Measurements from ENCODE around the gene HAPLN1.

HAPLN1 gene

DNA sequence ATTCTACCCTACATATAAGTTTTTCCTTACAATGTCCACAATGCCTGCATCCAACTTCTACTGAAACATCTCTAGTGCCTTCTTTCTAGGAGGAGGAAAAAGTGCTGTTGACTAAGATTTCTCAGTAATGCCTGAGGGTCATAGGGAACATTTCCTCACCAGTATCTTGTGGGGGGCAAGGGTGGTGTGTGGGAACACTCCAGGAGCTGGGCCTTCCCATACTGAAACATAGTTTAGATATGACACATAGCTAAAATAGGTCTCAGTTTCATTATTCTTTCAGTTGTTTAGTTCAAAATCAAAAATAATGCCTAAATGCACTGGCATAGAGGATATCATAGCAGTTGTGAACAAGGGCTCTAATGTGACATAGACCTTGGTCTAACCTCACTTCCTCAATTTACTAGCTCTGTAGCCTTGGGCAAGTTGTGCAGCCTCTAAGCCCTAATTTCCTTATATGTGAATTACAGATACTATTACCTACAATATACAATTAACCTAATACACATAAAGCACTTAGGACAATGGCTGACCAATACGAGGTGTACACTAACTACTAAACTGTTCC lies 66.1 kb downstream of the HAPLN1 start:
- TF ChIP-seq, protein P1, sequence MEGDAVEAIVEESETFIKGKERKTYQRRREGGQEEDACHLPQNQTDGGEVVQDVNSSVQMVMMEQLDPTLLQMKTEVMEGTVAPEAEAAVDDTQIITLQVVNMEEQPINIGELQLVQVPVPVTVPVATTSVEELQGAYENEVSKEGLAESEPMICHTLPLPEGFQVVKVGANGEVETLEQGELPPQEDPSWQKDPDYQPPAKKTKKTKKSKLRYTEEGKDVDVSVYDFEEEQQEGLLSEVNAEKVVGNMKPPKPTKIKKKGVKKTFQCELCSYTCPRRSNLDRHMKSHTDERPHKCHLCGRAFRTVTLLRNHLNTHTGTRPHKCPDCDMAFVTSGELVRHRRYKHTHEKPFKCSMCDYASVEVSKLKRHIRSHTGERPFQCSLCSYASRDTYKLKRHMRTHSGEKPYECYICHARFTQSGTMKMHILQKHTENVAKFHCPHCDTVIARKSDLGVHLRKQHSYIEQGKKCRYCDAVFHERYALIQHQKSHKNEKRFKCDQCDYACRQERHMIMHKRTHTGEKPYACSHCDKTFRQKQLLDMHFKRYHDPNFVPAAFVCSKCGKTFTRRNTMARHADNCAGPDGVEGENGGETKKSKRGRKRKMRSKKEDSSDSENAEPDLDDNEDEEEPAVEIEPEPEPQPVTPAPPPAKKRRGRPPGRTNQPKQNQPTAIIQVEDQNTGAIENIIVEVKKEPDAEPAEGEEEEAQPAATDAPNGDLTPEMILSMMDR (IDR thresholded peaks at IDR 0.05; ENCODE audit: low read depth, low read length): no peak
- peak; percentile 5 to 15 for DNase-seq (ENCODE audit: low read depth in 2 of 2)
- no peak overlapping the region for H3K4me3 ChIP-seq (replicated peaks in 1 of 2; ENCODE audit: low read depth in 2 of 2, low read length in 2 of 2)

DNA sequence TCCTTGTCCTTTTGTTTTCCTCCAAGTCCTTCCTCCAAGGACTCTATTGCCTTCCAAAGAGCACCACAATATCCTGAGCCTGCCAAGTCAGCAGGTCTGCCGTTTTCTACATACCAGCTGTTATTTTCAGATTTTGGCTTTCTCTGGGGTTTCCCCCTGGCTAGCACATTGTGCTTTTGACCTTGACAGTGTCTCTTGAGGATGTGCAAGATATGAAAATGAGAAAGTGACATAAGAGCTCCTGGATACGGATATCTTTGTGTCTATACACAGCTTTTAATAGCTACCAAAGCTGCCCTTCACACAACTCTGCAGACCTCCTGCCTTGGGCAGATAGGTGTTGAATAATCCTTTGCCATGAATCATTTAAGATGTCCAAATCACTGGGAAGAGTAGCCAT lies 67.0 kb downstream of the HAPLN1 start:
- peak in 1 of 2 donors; percentile 12 for DNase-seq (ENCODE audit: low read depth in 2 of 2)
- TF ChIP-seq, protein P1 (IDR thresholded peaks at IDR 0.05; ENCODE audit: low read depth, low read length): no peak
- H3K4me3 ChIP-seq (replicated peaks in 1 of 2; ENCODE audit: low read depth in 2 of 2, low read length in 2 of 2): no peak overlapping the region

DNA sequence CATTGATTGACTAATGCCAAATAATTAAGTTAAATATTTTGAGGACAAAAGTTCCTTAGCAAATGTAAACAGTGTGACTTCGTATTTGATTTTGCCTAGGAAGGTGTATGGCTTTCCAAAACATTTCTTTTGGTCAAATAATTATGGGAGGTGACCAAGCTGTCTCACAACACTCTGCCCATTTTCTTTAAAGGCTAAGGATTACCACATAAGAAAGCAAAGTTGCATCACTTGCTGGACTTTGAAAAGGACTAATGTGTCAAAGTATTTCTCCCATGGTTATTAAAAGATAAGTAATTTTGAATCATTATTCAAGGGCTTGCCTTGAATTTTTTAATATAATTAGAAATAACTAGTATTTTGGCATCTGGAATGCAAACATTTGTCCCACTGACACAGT lies 74.7 kb downstream of the HAPLN1 start:
- peak; percentile 41 to 43 for DNase-seq (ENCODE audit: low read depth in 2 of 2)
- no peak overlapping the region for H3K4me3 ChIP-seq (replicated peaks in 1 of 2; ENCODE audit: low read depth in 2 of 2, low read length in 2 of 2)
- TF ChIP-seq, protein P1 (IDR thresholded peaks at IDR 0.05; ENCODE audit: low read depth, low read length): no peak

DNA sequence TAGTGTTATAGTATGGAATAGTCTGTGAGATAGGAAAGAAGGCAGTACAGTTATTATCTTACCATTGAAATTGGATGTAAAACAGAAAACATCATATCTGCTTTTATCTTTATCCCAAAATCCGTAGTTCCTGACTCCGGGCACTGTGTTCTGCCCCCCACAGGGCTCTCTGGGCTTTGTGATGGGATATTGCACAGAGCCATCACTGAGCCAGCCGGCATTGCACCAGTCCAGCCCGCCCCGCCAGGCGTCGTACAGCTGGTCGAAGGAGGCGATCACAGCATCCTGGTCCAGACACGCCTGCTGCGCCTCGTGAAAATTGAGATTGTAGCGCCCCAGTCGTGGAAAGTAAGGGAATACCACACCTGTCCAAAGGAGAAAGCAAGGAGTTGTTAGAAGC lies 76.4 kb downstream of the HAPLN1 start:
- no peak for DNase-seq (ENCODE audit: low read depth in 2 of 2)
- TF ChIP-seq, protein P1 (IDR thresholded peaks at IDR 0.05; ENCODE audit: low read depth, low read length): no peak
- no peak overlapping the region for H3K4me3 ChIP-seq (replicated peaks in 1 of 2; ENCODE audit: low read depth in 2 of 2, low read length in 2 of 2)

DNA sequence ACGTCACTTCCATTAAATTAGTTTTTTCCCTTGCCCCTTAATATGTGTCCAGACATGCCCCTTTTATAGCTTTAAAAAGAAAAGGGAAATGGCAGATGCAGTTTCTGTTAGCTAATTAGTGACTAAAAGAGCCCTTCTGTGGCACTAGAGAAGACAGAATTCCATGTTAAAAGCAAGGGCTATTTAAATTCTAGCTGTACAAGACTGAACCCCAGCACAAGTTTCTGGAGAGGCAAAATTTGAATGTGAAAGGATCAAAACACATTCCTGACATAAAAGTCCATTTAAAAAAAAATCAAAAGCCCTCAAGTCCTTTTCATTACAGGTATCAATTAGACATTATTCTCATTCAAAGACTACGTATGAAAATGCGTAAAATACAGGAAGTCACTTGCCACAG lies 78.7 kb downstream of the HAPLN1 start:
- DNase-seq (ENCODE audit: low read depth in 2 of 2): no peak
- TF ChIP-seq, protein P1 (IDR thresholded peaks at IDR 0.05; ENCODE audit: low read depth, low read length): no peak
- H3K4me3 ChIP-seq (replicated peaks in 1 of 2; ENCODE audit: low read depth in 2 of 2, low read length in 2 of 2): no peak overlapping the region

DNA sequence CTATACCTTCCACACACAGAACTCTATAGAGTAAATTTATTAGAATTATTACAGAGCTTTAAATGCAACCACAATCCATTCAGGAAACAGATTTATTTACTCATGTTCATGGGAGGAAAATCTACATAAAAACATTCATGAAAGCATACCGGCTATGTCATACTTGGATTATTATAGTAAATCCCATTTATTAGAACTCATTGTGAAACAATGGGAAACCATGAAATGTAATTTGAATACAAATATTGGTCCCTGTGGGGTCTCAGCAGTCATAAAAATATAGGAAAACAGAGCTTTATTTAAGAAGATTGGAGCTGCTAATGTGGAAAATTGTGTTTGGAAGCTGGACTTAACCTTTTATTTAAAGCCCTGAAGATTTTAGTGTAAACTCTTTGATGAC lies 80.7 kb downstream of the HAPLN1 start:
- TF ChIP-seq, protein P1 (IDR thresholded peaks at IDR 0.05; ENCODE audit: low read depth, low read length): no peak
- H3K4me3 ChIP-seq (replicated peaks in 1 of 2; ENCODE audit: low read depth in 2 of 2, low read length in 2 of 2): no peak overlapping the region

DNA sequence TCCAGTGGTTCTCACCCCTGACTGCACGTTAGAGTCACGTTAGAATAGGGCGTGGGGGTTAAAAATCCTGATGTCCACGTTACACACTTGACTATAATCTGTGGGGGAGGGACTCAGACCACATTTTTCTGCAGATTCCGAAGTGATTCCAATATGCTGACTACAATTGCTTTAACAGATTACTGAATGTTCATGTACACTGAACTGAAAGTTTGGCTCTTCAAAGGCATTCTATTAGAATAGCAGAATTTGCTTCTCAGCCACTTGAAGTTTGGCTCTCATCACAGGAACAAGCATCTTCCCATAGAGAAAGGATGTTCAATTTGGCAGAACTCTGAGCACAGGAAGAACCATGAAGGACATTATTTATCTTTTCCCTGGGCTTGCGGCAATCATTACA lies 84.5 kb downstream of the HAPLN1 start:
- no peak overlapping the region for H3K4me3 ChIP-seq (replicated peaks in 1 of 2; ENCODE audit: low read depth in 2 of 2, low read length in 2 of 2)
- DNase-seq (ENCODE audit: low read depth in 2 of 2): peak in 1 of 2 donors; percentile 33
- TF ChIP-seq, protein P1 (IDR thresholded peaks at IDR 0.05; ENCODE audit: low read depth, low read length): no peak

More for the DNA sequence above, 80.7 kb downstream of the HAPLN1 start:
- no peak for DNase-seq (ENCODE audit: low read depth in 2 of 2)
